Uterus (tissue), 2 donors: ENCODE measurements around the gene INPP5D.

Experiments used
- POLR2A ChIP-seq, 2 donors: fragments of 450-650 bp; IDR thresholded peaks; one replicate each; pipeline ENCODE4 v1.6.1; 2016; ENCODE audit warnings: antibody characterized with exemption in 2 of 2, mild to moderate bottlenecking in 1 of 2, moderate library complexity in 1 of 2
- TF ChIP-seq, protein P1 (sequence below), 4 experiments: fragments of 200-600 bp in 2 of 4; fragments of 450-650 bp in 2 of 4; sonication (generic) in 2 of 4; IDR thresholded peaks; one replicate each; pipeline ENCODE4 v1.5.1; 2016 to 2019; ENCODE audit warnings: antibody characterized with exemption in 4 of 4, mild to moderate bottlenecking in 2 of 4, moderate library complexity in 1 of 4

- TF ChIP-seq, protein P1, sequence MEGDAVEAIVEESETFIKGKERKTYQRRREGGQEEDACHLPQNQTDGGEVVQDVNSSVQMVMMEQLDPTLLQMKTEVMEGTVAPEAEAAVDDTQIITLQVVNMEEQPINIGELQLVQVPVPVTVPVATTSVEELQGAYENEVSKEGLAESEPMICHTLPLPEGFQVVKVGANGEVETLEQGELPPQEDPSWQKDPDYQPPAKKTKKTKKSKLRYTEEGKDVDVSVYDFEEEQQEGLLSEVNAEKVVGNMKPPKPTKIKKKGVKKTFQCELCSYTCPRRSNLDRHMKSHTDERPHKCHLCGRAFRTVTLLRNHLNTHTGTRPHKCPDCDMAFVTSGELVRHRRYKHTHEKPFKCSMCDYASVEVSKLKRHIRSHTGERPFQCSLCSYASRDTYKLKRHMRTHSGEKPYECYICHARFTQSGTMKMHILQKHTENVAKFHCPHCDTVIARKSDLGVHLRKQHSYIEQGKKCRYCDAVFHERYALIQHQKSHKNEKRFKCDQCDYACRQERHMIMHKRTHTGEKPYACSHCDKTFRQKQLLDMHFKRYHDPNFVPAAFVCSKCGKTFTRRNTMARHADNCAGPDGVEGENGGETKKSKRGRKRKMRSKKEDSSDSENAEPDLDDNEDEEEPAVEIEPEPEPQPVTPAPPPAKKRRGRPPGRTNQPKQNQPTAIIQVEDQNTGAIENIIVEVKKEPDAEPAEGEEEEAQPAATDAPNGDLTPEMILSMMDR (IDR thresholded peaks at IDR 0.05), result no peak
- no peak for TF ChIP-seq POLR2A (IDR thresholded peaks at IDR 0.05)
These were observed 33.8 kb upstream of the INPP5D start for GRCh38 chr2:233026198-233026813.
